Kidney glomerular epithelial cell (primary cell): ENCODE results near the gene SEC22A.

Source experiments
- DNase-seq: peaks from one replicate; lab custom pipeline; 2025; lab: John Stamatoyannopoulos, UW

Gene SEC22A

GRCh38 chr3:123287962-123288302 lies 86.2 kb downstream of the SEC22A start:
- no peak for DNase-seq

DNA sequence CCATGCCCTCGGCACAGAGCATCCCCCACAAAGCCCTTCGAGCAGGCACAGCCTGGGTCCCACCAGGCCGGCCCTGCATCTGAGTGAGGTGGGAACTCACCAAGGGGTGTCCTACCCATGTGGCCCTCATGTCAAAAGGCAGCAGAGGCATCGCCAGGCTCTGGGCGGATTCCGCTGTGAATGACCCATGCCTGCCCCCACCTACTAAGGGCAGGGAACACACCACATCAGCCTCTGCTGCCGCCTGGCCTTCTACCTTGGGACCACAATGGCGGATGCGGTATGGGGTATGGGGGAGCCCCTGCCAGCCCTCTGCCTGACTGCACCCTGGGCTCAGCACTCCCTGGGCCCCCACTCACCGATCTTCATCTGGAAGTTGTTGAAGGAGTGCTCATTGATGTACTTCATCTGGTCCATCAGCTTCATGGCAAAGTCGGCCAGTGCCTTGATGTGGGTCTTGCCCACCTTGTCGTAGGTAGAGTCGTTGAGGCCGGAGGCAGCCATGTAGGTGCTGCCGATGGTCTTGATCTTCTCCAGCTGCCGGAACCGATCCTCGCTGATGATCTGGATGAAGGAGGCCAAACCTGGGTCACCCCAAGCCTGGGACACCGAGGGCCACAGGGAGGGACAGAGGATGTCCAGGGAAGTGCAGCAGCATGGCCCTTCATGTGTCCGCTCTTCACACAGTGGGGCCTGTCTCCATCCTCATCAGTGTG lies 87.8 kb downstream of the SEC22A start:
- no peak for DNase-seq

DNA sequence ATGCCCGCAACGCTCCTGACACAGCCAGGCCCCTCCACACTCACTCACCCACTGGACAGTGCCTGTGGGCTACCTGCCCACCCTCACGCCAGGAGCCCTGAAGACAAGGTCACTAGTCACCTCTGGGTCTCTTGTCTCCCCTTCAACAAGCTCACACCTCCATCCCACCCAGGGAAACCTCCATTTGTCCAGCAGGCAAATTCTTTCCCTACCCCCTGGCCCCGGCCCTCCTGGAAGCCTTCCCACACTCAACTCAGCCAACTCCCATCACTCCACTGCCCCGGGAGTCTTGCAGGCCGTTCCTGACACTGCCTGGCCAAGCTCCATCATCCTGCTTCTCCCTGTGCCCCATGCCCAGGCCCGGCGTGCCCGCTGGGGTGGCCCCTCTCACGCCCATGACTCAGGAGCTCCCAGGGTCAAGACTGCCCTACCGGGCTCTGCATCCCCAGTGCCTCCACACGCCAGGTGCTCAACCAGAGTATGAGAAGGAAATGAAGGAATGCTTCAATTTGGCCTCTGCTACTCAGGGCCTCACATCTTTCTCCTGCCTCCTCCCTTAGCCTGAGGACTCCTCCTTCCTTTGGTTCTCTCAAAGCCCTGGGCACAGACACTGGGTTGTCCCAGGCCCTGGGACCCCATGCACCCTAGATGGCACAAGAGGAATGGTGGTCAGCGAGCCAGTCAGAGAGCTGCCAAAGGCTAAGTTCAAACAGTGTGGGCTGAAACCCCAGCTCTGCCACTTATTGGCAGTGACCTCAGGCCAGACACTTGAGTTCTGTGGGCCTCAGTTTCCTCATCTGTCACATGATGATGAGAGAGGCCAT lies 88.6 kb downstream of the SEC22A start:
- no peak for DNase-seq

- DNase-seq, result no peak
These were observed 89.2 kb downstream of the SEC22A start for GRCh38 chr3:123290962-123291361.

DNA sequence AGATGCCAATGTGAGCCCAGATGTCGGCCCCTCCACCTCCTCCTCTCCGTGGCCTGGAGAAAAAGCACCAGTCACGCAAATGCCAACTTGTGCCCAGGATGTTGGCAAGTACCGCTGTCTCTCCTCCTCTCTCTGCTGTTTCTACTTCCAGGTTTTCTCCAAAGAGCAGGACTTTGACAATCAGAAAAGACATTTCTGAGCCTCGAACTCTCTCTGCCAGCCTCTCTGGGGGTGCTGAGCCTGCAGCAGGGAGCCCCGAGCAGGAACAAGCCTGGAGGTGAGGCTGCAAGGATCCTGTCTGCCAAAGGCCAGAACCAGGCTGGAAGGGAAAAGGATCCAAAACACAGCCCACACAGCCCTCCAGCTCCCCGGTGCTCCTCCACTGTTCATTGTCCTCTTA lies 89.7 kb downstream of the SEC22A start:
- DNase-seq, result no peak

DNA sequence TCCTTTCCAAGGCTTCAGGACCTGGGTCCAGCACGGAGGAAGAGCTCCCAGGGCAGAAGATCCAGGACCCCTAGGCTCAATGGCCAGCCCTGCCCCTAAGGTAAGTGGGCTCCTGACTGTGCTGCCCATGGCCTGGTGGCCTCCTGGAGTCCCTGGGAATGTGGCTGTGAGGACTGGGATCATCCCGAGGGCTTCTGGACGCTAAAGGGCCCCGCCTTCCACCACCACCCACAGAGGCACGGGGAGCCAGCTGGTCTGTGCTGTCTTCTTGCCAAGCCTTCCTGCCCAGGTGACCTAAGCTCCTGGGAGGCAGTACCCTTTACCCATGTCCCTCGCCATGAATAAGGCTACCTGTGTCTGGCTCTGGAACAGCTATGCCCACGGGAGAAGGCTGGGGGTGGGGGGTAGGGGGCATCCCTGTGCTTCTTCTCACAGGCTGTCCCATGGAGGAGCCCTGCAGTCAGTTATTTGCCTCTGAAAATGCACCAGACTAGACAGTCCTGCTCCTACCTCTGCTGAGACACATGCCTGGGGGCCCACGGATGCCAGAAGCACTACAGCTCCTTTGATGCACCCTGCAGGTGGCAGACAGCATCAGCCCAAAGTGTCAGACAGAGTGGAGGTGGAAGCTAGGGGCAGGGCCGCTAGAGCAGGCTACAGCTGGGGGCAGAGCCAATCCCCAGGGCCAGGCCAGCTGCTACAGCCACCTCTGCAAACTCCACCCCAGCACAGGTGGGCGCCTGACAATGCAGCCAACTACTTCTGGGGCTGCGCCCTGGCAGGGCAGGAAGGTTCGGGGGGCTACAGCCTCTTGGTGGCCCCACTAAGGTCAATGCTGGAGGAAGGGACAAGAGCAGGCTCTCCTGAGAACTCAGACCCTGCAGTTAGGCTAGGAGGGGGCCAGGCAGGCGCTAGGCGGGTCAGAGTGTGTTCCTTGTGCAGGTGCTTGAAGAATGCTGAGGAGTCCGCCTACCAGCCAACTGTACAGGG lies 90.9 kb downstream of the SEC22A start:
- DNase-seq, result no peak

- DNase-seq, result no peak
These were observed 92.7 kb downstream of the SEC22A start for GRCh38 chr3:123294296-123294938.

GRCh38 chr3:123295171-123295900 lies 93.6 kb downstream of the SEC22A start:
- no peak for DNase-seq

GRCh38 chr3:123295901-123296250 lies 94.1 kb downstream of the SEC22A start:
- no peak for DNase-seq

GRCh38 chr3:123296261-123296660 lies 94.5 kb downstream of the SEC22A start:
- DNase-seq, result no peak

DNA sequence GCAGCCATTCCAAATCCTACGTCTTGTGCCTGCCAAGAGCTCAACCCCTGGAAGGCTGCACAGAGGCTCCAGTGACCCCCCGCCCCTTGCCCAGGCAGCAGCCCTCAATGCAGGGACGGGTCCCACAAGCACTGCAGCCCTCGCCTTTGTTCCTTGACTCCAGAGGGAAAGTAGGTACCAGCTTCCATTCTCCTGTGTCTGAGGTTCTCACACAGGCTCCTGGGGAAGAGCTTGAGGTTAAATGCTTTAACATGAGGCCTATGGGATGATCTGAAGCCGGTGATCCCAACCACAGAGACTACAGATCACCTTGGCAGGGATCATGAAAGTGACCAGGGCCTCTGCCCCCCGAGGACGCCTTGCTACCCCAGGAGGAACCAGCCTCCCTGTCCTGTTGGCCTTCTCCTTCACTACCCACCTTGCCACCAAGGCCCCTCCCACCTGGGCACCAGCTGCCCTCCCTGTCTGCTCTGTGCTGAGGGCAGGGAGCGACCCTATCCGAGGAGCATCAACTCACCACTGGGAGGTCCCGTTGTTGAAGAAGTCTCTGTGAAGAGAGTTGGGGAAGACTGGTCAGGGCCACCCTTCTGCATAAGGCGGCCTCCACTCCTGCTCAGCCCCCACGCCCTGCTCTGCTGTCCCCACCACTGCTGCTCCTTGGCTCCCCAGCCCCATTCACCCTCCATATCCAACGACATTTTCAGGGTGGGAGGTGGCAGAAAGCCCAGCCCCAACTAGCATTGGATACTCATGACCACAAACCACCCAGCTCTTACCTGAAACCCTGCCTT lies 95.3 kb downstream of the SEC22A start:
- no peak for DNase-seq

DNA sequence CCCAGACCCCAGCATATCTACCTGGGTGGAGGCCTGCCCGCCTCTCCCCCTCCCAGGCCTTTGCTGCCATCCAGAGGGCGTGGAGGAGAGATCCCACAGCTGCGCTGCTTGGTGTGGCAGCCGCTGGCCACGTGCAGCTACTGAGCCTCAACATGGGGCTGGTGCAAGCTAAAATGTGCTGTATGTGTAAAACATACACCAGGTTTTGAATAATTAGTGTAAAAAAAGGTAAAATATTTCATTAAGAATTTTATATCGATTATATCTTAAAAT lies 95.8 kb downstream of the SEC22A start:
- DNase-seq, result no peak

DNA sequence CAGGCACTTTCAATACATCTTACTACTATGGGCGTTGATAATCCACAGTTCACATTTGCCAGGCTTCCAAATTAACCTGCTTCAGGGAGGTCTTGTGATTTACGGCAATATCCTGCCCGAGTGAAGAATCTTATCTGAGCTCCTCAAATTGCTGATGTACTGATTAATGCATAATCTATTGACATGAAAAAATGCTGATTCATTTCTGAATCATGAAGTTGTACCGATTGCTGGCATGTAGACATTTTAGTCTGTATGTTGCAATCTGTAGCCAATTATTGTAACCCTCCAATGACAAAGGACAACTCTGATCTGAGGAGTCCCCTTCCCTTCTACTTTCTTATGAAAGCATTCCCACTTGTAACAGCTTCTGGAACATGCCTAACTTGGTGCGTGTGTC lies 97.2 kb downstream of the SEC22A start:
- no peak for DNase-seq

- no peak for DNase-seq
These were observed 97.8 kb downstream of the SEC22A start for GRCh38 chr3:123299581-123299980.

DNA sequence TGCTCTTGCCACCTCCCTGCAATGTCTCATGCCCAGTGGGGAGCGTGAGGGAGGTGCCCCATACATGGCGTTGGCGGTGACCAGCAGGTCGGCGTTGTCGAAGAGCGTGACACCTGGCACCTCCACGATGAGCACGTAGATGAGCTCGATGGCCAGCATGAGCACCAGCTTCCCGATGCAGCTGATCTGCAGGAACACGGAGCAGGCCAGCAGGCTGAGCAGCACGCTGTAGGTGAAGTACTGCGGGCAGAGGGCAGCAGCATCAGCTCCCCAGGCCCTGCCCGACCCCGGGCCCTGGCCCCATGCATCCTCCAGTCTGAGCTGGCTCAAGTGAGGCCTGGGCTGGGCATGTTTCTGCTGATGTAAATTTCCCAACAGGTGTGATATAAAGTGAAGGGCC lies 98.3 kb downstream of the SEC22A start:
- DNase-seq, result no peak

DNA sequence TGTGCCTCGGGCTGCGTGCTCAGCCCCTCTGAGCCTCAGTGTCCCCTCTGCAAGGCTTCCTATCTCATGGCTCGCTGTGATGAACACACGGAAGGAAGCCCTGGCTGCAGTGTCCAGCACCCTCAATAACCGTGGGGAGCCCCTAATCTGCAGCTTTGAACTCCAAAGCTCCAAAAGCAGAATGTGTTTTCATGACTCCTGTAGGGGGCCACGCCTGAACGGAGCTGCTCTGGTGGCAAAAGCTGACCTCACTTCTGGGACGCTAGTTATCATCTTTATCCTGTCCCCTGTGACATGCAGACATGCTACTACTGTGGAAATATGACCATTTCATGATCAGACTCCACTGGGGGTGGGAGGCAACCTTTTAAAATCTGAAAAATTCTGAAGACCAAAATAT lies 98.8 kb downstream of the SEC22A start:
- no peak for DNase-seq

GRCh38 chr3:123301331-123302184 lies 99.8 kb downstream of the SEC22A start:
- no peak for DNase-seq

DNA sequence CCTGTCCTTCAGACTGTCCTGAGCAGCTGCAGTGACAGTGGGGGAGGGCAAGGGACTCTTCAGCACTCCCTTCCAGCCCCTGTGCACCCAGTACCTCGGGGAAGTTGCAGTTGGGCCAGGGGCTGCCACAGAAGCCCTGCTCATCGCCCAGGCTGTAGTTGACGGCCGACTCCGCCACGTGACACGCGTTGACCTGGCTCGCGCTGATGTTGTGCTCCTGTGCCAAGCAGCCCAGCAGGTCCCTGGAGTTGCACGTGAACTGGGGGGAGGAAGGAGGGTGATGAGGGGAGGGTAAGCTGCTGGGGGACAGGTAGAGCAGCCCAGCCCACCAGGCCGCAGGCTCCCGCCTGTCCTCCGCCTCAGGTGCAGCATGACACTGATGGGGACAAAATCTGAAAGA lies 101.2 kb downstream of the SEC22A start:
- DNase-seq, result no peak

GRCh38 chr3:123303976-123304560 lies 102.3 kb downstream of the SEC22A start:
- DNase-seq, result no peak
